Stomach (tissue), 4 donors: Measurements from ENCODE around the gene RAD51D.

ENCODE experiments used
- CTCF ChIP-seq, 7 experiments: fragments of 450-650 bp in 4 of 7; fragments of 200-600 bp in 3 of 7; sonication (generic) in 3 of 7; IDR thresholded peaks; one replicate each; pipeline ENCODE4 v1.5.1; 2016 to 2019; ENCODE audit warnings: antibody characterized with exemption in 7 of 7, control low read depth in 2 of 7, mild to moderate bottlenecking in 1 of 7
- EP300 ChIP-seq: sonication (generic); formaldehyde crosslinking; IDR thresholded peaks from one replicate; pipeline ENCODE4 v1.6.1; 2017; ENCODE audit warnings: antibody characterized with exemption
- POLR2A ChIP-seq, 4 donors: fragments of 450-650 bp; IDR thresholded peaks; one replicate each; pipeline ENCODE4 v1.6.1; 2016; ENCODE audit warnings: antibody characterized with exemption in 4 of 4, control low read depth in 2 of 4, mild to moderate bottlenecking in 1 of 4, moderate library complexity in 1 of 4

GRCh38 chr17:35099908-35100307, 19.8 kb downstream of the RAD51D start:
- TF ChIP-seq CTCF (IDR thresholded peaks at IDR 0.05), result no peak
- no peak for TF ChIP-seq POLR2A (IDR thresholded peaks at IDR 0.05)
- no peak for TF ChIP-seq EP300
